Omental fat pad (tissue), 4 donors: ENCODE measurements around the gene KCNJ1. TPM values are rescaled to one million over a fixed set of nuclear protein-coding genes. Genes with fewer than 3 reads are reported as not detected.

Experiments
- ATAC-seq: fragments of 150-250 bp; one replicate; pipeline ENCODE4 v1.9.1; 2016; ENCODE audit warnings: mild to moderate bottlenecking, moderate library complexity; ENCODE audit not compliant: low FRiP score
- DNase-seq: peaks from one replicate; pipeline ENCODE4 v3.0.0-alpha.2; 2019; ENCODE audit warnings: low spot score
- total RNA-seq, 4 donors: library from RNA; depleted of rRNA; stranded (reverse); fragments of >200 nt; gene quantifications; one replicate each; pipeline ENCODE4 v1.1.0, GENCODE V29; 2016
- TF ChIP-seq, protein P1 (sequence below), 3 donors: fragments of 450-650 bp; IDR thresholded peaks; one replicate each; pipeline ENCODE4 v1.5.1; 2016 to 2017; ENCODE audit warnings: antibody characterized with exemption in 3 of 3, mild to moderate bottlenecking in 3 of 3, moderate library complexity in 2 of 3

Gene KCNJ1
- total RNA-seq, 4 donors from 2014 or later, result 0.96 TPM; not detected in 3

DNA sequence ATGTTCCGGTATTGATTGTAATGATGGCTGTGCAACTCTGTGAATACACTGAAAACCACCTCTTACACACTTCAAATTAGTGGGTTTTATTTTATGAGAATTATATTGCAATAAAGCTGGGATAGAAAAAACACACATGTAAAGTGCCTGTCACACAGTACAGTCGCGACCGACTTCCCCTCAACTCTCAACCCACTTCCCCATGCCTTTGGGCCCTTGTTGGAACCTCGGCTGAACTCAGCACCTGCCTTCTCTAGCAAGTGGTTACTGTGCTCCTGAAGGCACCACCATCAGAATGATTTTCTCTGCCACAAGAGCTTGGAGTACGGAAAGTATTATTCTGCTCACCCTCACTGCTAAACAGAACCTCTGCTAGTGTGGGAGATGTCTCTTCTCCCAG lies 13.5 kb downstream of the KCNJ1 start:
- DNase-seq, result no peak
- no peak for ATAC-seq
- TF ChIP-seq, protein P1, sequence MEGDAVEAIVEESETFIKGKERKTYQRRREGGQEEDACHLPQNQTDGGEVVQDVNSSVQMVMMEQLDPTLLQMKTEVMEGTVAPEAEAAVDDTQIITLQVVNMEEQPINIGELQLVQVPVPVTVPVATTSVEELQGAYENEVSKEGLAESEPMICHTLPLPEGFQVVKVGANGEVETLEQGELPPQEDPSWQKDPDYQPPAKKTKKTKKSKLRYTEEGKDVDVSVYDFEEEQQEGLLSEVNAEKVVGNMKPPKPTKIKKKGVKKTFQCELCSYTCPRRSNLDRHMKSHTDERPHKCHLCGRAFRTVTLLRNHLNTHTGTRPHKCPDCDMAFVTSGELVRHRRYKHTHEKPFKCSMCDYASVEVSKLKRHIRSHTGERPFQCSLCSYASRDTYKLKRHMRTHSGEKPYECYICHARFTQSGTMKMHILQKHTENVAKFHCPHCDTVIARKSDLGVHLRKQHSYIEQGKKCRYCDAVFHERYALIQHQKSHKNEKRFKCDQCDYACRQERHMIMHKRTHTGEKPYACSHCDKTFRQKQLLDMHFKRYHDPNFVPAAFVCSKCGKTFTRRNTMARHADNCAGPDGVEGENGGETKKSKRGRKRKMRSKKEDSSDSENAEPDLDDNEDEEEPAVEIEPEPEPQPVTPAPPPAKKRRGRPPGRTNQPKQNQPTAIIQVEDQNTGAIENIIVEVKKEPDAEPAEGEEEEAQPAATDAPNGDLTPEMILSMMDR (IDR thresholded peaks at IDR 0.05), result no peak

DNA sequence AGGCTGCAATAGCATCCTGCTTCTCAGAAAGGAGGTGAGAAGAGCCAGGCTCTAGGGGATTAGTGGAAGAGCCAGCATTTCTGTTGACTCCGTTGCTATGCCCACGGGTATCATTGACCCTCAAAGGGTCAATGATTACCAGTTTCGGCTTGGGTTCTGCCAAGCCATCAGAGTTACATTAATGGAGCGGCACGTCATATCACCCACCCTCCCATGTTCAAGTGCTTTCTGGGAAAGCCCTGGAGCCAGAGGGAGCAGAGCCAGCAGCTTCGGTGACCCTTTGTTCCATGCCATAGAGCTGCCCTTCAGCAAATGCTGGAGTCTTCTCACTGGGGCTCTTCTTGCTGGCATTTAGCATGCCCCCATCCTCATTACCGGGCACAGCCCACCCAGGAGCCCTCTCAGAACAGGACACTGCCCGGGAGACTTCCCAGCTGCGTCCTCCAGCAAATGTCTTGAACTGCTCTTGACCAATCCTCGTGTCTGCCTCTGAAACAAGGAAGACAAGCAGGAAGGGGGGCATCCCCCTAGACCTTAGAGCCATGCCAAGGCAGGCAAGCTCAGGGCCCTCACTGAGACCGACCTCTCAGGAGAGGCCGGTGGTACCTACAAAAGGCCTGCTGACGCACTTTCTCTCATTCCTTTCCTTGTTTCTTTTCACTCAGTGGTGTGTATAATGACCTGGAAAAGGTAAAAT lies 14.6 kb downstream of the KCNJ1 start:
- ATAC-seq, result no peak
- TF ChIP-seq, protein P1 (IDR thresholded peaks at IDR 0.05), result no peak
- DNase-seq, result no peak

DNA sequence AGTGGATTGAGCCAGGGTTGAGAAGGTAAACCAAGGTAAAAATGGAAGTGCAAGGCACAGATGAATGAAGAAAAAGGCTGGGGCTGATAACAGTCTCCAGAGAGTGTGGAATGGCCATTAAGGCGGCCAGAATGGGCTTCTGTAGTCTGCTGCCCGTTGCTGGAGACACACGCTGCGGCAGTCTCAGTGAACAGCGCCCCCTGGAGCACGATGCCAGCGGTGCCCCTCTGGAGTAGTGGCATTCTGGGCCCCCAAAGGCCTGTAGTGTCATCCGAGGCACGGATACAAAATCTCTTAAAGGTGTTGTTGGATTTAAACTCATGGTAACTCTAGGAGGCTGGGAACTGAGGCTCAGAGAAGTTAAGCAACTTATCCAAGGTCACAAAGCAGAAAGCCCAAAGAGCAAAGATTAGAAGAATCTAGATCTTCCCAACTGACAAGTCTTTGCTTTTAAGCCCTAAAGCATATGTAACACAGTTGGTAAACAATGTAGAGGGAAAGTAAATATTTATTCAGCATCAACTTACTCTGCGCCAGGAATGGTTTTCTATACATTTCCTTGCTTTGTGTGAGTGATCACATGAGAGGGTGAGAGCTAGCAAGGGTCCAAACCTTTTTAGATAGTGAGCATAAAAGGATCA lies 18.2 kb downstream of the KCNJ1 start:
- ATAC-seq (no peak), DNase-seq (peak; percentile 47)
- TF ChIP-seq, protein P1 (IDR thresholded peaks at IDR 0.05), result peak in 1 of 3 donors; percentile 17

DNA sequence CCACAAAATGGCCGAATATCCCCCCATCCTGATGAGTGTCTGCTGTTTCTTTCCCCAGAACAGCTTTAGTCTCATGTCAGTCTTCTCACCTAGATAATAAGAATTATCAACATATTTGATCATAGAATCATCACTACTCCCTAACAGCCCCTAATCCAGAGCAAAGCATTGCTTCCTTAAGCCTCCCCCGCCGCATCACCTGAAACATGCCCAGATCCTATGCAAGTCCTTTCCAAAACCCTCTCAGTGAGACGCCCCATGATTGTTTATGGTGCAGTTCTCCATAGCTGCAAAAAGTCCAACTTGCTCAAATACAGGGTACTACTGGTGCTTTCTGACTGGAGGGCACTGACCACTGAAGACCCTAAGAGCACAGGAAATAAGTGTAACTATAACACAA lies 20.1 kb downstream of the KCNJ1 start:
- DNase-seq, result no peak
- no peak for ATAC-seq
- TF ChIP-seq, protein P1 (IDR thresholded peaks at IDR 0.05), result no peak

DNA sequence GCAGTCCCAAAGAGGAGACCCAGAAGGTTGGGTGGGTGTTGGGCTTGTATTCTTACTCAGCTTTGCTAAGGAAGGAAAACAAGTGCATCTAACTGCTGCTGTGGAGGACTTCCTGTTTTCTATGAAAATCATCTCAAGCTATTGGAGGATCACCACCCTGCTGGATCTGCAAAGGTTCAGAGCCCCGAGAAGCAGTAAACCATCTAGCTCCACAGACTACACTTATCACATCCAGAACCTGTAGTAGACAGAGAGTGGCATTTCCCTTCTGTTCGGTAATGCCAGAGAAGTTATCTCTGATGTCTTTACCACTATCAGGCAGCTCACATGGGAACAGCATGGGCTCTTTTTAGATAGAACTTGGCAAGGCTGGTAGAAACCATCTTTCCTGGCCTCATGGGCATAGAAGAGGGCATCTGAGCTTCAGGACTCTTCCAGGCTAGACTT lies 21.7 kb downstream of the KCNJ1 start:
- TF ChIP-seq, protein P1 (IDR thresholded peaks at IDR 0.05), result no peak
- no peak for DNase-seq
- no peak for ATAC-seq

DNA sequence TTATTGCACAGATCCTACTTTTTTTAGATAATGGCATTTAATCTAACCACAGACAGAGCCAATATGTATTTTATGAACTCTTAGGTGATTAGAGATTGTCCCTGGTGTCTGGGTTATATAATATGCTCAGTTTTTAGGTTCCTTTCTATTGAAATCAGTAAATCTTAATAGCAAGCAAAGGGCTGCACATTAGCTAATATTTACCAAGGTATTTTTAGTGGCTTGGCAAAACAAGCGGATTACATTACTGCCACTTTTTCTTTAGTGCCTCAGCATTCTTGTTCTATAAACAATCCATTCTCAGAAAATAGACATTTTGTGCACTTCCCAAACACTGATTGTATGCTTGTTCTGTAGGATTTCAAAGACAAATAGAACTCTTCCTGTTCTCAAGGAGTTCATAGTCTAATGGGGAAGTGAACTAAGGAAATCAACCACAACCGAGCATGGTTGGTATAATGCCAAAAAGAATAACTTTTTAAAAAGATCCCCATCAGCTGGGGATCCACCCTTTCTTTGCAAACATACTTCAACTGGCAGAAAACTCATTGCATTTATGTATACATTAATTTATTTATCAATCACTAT lies 23.8 kb downstream of the KCNJ1 start:
- DNase-seq (no peak), ATAC-seq (no peak)
- TF ChIP-seq, protein P1 (IDR thresholded peaks at IDR 0.05), result no peak
